Hair follicular keratinocyte (primary cell): Measurements from ENCODE around the gene EEFSEC. TPM values are rescaled to one million over a fixed set of nuclear protein-coding genes. Genes with fewer than 3 reads are reported as not detected.

Source experiments
- total RNA-seq: library from RNA; depleted of rRNA; stranded (reverse); fragments of >200 nt; gene quantifications from 2 replicates; pipeline ENCODE4 v1.2.3, GENCODE V29; 2015

Gene EEFSEC, protein sequence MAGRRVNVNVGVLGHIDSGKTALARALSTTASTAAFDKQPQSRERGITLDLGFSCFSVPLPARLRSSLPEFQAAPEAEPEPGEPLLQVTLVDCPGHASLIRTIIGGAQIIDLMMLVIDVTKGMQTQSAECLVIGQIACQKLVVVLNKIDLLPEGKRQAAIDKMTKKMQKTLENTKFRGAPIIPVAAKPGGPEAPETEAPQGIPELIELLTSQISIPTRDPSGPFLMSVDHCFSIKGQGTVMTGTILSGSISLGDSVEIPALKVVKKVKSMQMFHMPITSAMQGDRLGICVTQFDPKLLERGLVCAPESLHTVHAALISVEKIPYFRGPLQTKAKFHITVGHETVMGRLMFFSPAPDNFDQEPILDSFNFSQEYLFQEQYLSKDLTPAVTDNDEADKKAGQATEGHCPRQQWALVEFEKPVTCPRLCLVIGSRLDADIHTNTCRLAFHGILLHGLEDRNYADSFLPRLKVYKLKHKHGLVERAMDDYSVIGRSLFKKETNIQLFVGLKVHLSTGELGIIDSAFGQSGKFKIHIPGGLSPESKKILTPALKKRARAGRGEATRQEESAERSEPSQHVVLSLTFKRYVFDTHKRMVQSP
- total RNA-seq, result 12.7 and 14.1 TPM in 2 replicates

GRCh38 chr3:128153156-128154041, at the start of gene EEFSEC:
Gene EEFSEC, plus strand, starts transcription at chr3:128153481. Its CDS starts 27 bp downstream, at chr3:128153508.

GRCh38 chr3:128123538-128124368, 29.5 kb upstream of the EEFSEC start, which contains the start of gene RUVBL1:
Gene RUVBL1, minus strand, starts transcription at chr3:128123812. Its CDS starts 88 bp downstream, at chr3:128123724.

Other genes with a start within 250 kb of the EEFSEC start
- gene KBTBD12, start 238.2 kb upstream of the EEFSEC start, total RNA-seq, result not detected in 2 replicates
- 264 and 266 TPM in 2 replicates for gene SEC61A1, start 101.0 kb upstream of the EEFSEC start, total RNA-seq
- gene RUVBL1, start 29.7 kb upstream of the EEFSEC start, total RNA-seq, result 93.0 and 155 TPM in 2 replicates